ENCODE data around the gene GLT6D1.

The GLT6D1 gene

GRCh38 chr9:135582966-135583687 lies 56.2 kb downstream of the GLT6D1 start:
- peak; percentile 11 for DNase-seq

GRCh38 chr9:135582541-135582940 lies 56.8 kb downstream of the GLT6D1 start:
- no peak for DNase-seq

GRCh38 chr9:135581636-135582426 lies 57.5 kb downstream of the GLT6D1 start:
- no peak for DNase-seq

GRCh38 chr9:135580664-135581380 lies 58.5 kb downstream of the GLT6D1 start:
- DNase-seq, result no peak

GRCh38 chr9:135579889-135580660 lies 59.3 kb downstream of the GLT6D1 start:
- DNase-seq, result no peak

- no peak for DNase-seq
These were observed 60.0 kb downstream of the GLT6D1 start for GRCh38 chr9:135579356-135579755.

- DNase-seq, result no peak
These were observed 62.1 kb downstream of the GLT6D1 start for GRCh38 chr9:135577256-135577655.

GRCh38 chr9:135575995-135576631 lies 63.2 kb downstream of the GLT6D1 start:
- no peak for DNase-seq

GRCh38 chr9:135574943-135575342 lies 64.4 kb downstream of the GLT6D1 start:
- no peak for DNase-seq

GRCh38 chr9:135574331-135574730 lies 65.0 kb downstream of the GLT6D1 start:
- DNase-seq, result no peak
